ENCODE results near the gene CAVIN2. TPM values are rescaled to one million over a fixed set of nuclear protein-coding genes. Genes with fewer than 3 reads are reported as not detected.

CAVIN2 gene
- polyA plus RNA-seq, 1 donor from 2014 or later = not detected

DNA sequence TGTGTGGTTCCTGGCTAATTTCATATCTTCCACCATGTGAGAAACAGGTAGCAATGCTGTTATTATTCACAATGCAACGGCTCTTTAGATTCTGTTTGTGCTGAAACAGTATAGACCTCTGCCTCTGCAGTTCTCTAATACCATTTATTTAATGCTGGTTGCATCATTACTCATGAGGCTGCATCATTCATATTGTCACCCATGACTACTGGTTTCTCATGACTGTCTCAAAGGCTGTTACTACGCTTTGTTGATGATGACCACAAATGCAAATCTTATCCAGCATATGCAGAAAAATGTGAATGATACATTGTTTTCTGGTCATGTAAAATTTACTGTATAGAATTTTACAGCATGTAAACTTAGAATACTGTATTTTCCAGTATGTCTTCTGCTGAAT is 22.5 kb downstream of the CAVIN2 start:
- Histone ChIP-seq H3K9me3 (ENCODE audit: low read length) (no peaks in the 10 kb centered on the region), H3K79me2 (replicated peaks; ENCODE audit: insufficient read depth, low read length) (no peaks in the 10 kb centered on the region), H3K27me3 (ENCODE audit: insufficient read depth, low read depth, low read length) (no peaks in the 10 kb centered on the region), H3K36me3 (ENCODE audit: insufficient read depth, low read length) (no peaks in the 10 kb centered on the region), H3K27ac (ENCODE audit: low read length) (no peak overlapping the region), H3F3A (ENCODE audit: insufficient read depth, low read length, poor library complexity, severe bottlenecking) (no peaks in the 10 kb centered on the region), H2AFZ (ENCODE audit: low read depth, low read length) (no peak overlapping the region), H3K4me2 (ENCODE audit: low read length) (no peak overlapping the region), H3K9me2 (ENCODE audit: insufficient read depth, low read length) (no peaks in the 10 kb centered on the region), H3K4me3 (ENCODE audit: low read length) (no peak overlapping the region), H3K9ac (ENCODE audit: low read length) (no peak overlapping the region), H4K20me1 (ENCODE audit: insufficient read depth) (no peaks in the 10 kb centered on the region)
- TF ChIP-seq EZH2 (IDR thresholded peaks at IDR 0.05; ENCODE audit: borderline replicate concordance, insufficient read depth, low read length, poor library complexity, severe bottlenecking) = no peak
- no peak for TF ChIP-seq POLR2AphosphoS5 (IDR thresholded peaks at IDR 0.05)
- TF ChIP-seq, protein P1, sequence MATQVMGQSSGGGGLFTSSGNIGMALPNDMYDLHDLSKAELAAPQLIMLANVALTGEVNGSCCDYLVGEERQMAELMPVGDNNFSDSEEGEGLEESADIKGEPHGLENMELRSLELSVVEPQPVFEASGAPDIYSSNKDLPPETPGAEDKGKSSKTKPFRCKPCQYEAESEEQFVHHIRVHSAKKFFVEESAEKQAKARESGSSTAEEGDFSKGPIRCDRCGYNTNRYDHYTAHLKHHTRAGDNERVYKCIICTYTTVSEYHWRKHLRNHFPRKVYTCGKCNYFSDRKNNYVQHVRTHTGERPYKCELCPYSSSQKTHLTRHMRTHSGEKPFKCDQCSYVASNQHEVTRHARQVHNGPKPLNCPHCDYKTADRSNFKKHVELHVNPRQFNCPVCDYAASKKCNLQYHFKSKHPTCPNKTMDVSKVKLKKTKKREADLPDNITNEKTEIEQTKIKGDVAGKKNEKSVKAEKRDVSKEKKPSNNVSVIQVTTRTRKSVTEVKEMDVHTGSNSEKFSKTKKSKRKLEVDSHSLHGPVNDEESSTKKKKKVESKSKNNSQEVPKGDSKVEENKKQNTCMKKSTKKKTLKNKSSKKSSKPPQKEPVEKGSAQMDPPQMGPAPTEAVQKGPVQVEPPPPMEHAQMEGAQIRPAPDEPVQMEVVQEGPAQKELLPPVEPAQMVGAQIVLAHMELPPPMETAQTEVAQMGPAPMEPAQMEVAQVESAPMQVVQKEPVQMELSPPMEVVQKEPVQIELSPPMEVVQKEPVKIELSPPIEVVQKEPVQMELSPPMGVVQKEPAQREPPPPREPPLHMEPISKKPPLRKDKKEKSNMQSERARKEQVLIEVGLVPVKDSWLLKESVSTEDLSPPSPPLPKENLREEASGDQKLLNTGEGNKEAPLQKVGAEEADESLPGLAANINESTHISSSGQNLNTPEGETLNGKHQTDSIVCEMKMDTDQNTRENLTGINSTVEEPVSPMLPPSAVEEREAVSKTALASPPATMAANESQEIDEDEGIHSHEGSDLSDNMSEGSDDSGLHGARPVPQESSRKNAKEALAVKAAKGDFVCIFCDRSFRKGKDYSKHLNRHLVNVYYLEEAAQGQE (IDR thresholded peaks at IDR 0.05; ENCODE audit: borderline replicate concordance) = no peak
- TF ChIP-seq, protein P2, sequence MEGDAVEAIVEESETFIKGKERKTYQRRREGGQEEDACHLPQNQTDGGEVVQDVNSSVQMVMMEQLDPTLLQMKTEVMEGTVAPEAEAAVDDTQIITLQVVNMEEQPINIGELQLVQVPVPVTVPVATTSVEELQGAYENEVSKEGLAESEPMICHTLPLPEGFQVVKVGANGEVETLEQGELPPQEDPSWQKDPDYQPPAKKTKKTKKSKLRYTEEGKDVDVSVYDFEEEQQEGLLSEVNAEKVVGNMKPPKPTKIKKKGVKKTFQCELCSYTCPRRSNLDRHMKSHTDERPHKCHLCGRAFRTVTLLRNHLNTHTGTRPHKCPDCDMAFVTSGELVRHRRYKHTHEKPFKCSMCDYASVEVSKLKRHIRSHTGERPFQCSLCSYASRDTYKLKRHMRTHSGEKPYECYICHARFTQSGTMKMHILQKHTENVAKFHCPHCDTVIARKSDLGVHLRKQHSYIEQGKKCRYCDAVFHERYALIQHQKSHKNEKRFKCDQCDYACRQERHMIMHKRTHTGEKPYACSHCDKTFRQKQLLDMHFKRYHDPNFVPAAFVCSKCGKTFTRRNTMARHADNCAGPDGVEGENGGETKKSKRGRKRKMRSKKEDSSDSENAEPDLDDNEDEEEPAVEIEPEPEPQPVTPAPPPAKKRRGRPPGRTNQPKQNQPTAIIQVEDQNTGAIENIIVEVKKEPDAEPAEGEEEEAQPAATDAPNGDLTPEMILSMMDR (IDR thresholded peaks at IDR 0.05; ENCODE audit: poor library complexity, severe bottlenecking) = no peak
- TF ChIP-seq RAD21 (conservative IDR thresholded peaks at IDR 0.05) = no peak
- no peak for TF ChIP-seq MXI1 (conservative IDR thresholded peaks at IDR 0.05; ENCODE audit: poor library complexity, severe bottlenecking)
- TF ChIP-seq SMC3 (conservative IDR thresholded peaks at IDR 0.05; ENCODE audit: poor library complexity) = no peak
- no peak for TF ChIP-seq TAF1 (IDR thresholded peaks at IDR 0.05; ENCODE audit: low read depth)
- TF ChIP-seq EP300 (conservative IDR thresholded peaks at IDR 0.05; ENCODE audit: poor library complexity, severe bottlenecking) = no peak

DNA sequence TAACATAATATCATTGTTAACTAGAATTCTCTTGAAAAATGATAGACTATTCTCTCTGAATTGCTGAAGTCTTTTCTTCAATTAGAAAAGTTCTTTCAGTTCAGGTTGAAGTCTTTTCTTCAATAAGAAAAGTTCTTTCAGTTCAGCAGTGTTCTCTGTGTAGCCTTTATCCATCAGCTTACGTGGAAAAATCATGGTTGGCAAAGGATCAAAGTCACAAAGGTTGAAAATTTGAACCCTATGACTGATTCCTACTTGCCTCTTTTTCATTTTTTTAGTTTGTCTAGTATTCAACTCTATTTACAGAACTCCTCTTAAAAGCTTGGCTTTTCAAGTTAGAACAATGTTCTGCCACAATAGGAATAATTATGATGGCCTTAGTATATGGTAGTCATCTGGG is 25.8 kb downstream of the CAVIN2 start:
- H3K27me3 ChIP-seq (ENCODE audit: insufficient read depth, low read depth, low read length) = no peaks in the 10 kb centered on the region
- H3K9me3 ChIP-seq (ENCODE audit: low read length) = no peaks in the 10 kb centered on the region
- H3K79me2 ChIP-seq (replicated peaks; ENCODE audit: insufficient read depth, low read length) = no peaks in the 10 kb centered on the region
- H3K27ac ChIP-seq (ENCODE audit: low read length) = no peak overlapping the region
- H3K36me3 ChIP-seq (ENCODE audit: insufficient read depth, low read length) = no peaks in the 10 kb centered on the region
- H3K9me2 ChIP-seq (ENCODE audit: insufficient read depth, low read length) = no peaks in the 10 kb centered on the region
- TF ChIP-seq RAD21 (conservative IDR thresholded peaks at IDR 0.05) = no peak
- TF ChIP-seq, protein P2 (IDR thresholded peaks at IDR 0.05; ENCODE audit: poor library complexity, severe bottlenecking) = no peak
- no peak for TF ChIP-seq EZH2 (IDR thresholded peaks at IDR 0.05; ENCODE audit: borderline replicate concordance, insufficient read depth, low read length, poor library complexity, severe bottlenecking)
- no peak for TF ChIP-seq MXI1 (conservative IDR thresholded peaks at IDR 0.05; ENCODE audit: poor library complexity, severe bottlenecking)
- no peak for TF ChIP-seq POLR2AphosphoS5 (IDR thresholded peaks at IDR 0.05)
- TF ChIP-seq TAF1 (IDR thresholded peaks at IDR 0.05; ENCODE audit: low read depth) = no peak
- TF ChIP-seq EP300 (conservative IDR thresholded peaks at IDR 0.05; ENCODE audit: poor library complexity, severe bottlenecking) = no peak
- TF ChIP-seq, protein P1 (IDR thresholded peaks at IDR 0.05; ENCODE audit: borderline replicate concordance) = no peak
- TF ChIP-seq SMC3 (conservative IDR thresholded peaks at IDR 0.05; ENCODE audit: poor library complexity) = no peak
- H3K4me3 ChIP-seq (ENCODE audit: low read length) = no peak overlapping the region
- no peak overlapping the region for H3K4me2 ChIP-seq (ENCODE audit: low read length)
- H3F3A ChIP-seq (ENCODE audit: insufficient read depth, low read length, poor library complexity, severe bottlenecking) = no peaks in the 10 kb centered on the region
- no peak overlapping the region for H3K9ac ChIP-seq (ENCODE audit: low read length)
- H4K20me1 ChIP-seq (ENCODE audit: insufficient read depth) = no peaks in the 10 kb centered on the region
- no peak overlapping the region for H2AFZ ChIP-seq (ENCODE audit: low read depth, low read length)
